SHP77 treated with DMSO at 0.1 percent for 48 hours (cell line): ENCODE data around the gene PTCD2.
"Not testable (repeated sequence)": the region's sequence is repeated elsewhere in the genome, so short reads cannot be mapped to it uniquely, and the experiment has no call there.

Source experiments
- DNase-seq: peaks from one replicate; lab custom pipeline; 2025; lab: John Stamatoyannopoulos, UW

The PTCD2 gene

GRCh38 chr5:72298136-72298535 is 22.0 kb upstream of the PTCD2 start:
- not testable (repeated sequence) for DNase-seq

GRCh38 chr5:72298711-72299110 is 21.5 kb upstream of the PTCD2 start:
- DNase-seq = no peak

- DNase-seq = no peak
Measured at GRCh38 chr5:72300590-72301339, 19.4 kb upstream of the PTCD2 start.

GRCh38 chr5:72301557-72301956 is 18.6 kb upstream of the PTCD2 start:
- no peak for DNase-seq

DNA sequence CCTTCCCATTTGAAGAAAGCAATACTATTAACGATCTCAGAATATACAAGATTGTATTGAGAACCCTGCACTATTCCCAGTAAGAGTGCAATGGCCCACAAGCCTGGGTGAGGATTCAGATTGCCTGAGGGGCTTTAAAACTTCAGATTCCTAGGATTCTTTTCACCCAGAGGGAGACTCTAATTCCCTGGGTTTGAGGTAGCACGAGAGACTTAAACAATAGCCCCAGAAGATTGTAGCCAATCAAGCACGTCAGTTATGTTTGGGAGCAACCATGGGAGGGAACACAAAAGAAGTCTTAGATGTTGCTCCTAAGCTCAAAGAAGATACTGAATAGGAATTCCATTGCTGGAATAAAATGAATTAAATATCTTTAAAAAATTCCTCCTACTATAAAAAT is 18.0 kb upstream of the PTCD2 start:
- no peak for DNase-seq

GRCh38 chr5:72305194-72306142 is 14.7 kb upstream of the PTCD2 start:
- no peak for DNase-seq

GRCh38 chr5:72307573-72307967 is 12.6 kb upstream of the PTCD2 start:
- no peak for DNase-seq

DNA sequence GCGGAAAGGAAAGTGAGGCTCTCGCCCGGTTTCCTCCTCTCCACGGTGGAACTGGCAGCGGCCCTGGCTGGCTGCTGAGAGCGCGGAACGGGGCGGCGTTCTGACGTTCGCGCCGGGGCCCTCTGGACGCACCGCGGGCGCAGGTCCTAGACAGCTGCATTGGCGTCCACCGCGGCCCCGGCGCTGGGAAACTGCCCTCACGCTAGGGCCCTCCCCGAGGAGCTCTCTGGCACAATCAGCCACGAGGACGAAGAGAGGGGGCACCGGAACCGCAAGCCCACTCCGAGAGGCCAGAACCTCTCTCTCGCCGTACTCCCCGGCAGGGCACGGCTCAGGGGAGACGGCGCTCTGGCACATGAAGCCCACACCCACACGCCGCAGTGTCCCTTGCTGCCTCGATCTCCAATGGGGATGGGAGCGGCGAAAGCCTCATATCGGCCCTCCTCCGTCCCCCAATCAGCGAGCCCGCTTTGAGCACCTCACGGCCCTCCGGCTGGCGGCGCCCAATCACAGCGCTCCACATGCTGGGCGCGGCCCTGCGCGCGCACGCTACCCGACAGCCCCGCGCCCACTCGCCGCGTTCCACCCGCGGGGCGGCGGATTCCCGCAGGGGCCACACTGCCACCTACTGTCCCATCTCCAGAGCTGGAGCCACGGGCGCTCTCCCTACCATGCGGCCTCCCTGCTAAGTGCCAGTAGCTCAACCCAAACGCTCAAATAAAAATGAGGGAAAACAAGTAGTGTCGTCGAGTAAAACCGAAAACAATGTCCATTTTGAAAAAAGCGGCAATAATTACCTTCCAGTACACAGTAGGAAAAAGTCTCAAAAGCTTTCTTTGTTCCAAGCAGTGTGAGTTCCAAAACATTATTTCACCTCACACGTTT is 12.0 kb upstream of the PTCD2 start:
- DNase-seq = peak; percentile 86

GRCh38 chr5:72308853-72309191 is 11.4 kb upstream of the PTCD2 start:
- no peak for DNase-seq

DNA sequence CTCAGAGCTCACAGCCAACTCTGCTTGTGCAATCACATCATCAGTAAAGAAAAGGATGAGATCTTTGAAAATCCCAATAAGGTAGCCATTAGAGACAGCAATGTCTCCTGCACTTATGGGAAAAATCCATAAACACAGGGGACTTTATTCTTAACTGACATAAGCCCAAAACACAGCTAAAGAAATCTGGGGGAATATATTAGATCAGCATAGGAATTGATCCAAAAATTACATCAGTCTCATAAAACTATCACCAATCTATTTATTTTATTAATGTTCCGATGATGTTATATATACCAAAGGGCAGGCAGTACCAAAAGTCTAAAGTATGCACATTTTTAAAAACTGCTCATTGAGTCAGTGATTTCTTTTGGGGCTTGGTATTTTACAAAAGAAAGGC is 7.0 kb upstream of the PTCD2 start:
- DNase-seq = no peak

- no peak for DNase-seq
Measured at GRCh38 chr5:72314571-72315172, 5.5 kb upstream of the PTCD2 start.

DNA sequence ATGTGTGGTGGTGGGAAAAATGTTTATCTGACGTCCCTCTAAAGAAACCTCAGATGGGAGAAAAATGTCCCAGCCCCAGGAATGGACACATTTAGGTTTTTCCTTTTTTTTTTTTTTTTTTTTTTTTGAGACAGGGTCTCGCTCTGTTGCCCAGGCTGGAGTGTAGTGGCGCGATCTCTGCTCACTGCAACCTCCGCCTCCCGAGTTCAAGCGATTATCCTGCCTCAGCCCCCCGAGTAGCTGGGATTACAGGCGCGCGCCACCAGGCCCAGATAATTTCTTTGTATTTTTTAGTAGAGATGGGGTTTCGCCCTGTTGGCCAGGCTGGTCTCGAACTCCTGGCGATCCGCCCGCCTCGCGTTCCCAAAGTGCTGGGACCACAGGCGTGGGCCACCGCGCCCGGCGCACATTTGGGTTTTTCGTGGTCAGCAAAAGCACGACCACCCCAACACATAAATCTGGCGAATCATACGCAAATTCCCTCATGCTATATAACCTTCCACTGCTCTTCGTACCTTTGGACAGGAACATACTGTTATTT is 668 bp upstream of the PTCD2 start:
- not testable (repeated sequence) for DNase-seq

GRCh38 chr5:72324189-72324825 is 4.1 kb downstream of the PTCD2 start:
- no peak for DNase-seq

GRCh38 chr5:72325566-72326305 is 5.6 kb downstream of the PTCD2 start:
- DNase-seq = no peak

GRCh38 chr5:72326306-72326649 is 6.1 kb downstream of the PTCD2 start:
- DNase-seq = no peak

- DNase-seq = peak; percentile 13
Measured at GRCh38 chr5:72328172-72328571, 8.0 kb downstream of the PTCD2 start.

GRCh38 chr5:72330712-72331111 is 10.5 kb downstream of the PTCD2 start:
- no peak for DNase-seq

DNA sequence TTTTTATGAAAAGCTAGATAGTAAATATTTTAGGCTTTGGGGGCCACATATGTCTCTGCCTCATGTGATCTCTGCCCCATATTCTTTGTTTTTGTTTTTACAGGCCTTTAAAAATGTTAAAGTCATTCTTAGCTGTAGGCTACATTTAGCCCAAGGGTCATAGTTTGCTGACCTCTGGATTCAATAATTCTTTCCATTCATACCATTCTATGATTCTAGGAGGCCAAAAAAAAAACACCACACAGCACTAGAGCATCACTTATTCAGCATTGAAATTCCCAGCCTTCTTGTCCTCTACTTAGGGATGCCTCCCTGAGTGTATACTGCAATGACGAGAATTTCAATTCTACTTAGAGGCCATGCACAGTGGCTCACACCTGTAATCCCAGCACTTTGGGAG is 17.0 kb downstream of the PTCD2 start:
- DNase-seq = no peak

DNA sequence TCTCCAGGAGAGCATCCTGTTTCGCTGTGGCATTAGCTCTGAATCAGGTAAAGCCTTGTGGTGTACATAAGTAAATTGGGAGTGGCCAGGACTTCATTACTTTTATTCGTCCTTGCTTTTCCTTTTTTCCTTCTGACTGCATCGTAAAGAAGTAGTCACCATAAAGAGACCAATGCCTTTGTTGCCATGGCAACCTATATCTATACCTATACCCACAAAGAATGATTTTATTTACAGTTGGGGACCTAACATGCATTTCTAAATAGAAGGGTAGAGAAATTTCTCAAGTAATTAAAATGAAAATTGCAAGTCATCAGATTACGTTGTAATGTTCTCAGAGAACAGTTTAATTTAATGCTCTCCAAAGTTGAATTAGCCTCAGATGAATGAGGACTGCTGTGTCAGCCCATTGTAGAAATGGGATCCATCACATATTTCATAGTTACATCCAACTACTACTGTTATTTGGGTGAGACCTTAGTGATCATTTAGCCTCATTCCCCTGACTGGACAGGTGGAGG is 18.6 kb downstream of the PTCD2 start:
- DNase-seq = no peak

DNA sequence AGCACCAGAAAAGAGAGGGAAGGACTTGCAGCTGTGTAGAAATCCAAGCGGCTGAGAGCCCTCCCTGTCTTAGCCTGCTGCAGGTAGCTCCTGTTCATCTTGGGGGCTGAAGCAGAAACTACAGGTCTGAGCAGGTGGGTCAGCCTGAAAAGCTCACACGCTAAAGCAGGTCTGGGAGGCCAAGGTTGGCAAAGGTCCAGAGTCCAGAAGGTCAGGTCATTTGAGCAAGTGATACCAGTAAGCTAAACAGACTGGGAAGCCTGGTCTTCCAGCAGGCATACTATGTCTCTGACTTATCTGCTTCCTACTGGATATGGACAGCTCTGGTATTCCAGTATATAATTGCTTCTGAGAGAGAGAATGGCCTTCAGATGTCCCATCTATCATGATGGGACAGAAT is 26.2 kb downstream of the PTCD2 start:
- no peak for DNase-seq
